Measurements from ENCODE around the gene ABLIM3. TPM values are rescaled to one million over a fixed set of nuclear protein-coding genes. Genes with fewer than 3 reads are reported as not detected.
A peak's percentile ranks its signal among the peaks of the same experiment; 100 is the strongest.

Gene ABLIM3
- total and polyA plus RNA-seq, 4 experiments from 2014 or later: not detected

- H3K4me3 Mint-ChIP-seq: no peak overlapping the region
- H3K36me3 Mint-ChIP-seq: no peaks in the 10 kb centered on the region
- Histone ChIP-seq H3K27ac (ENCODE audit: low read depth, low read length) (no peak overlapping the region), H3K4me3 (ENCODE audit: low read length in 2 of 2) (no peak overlapping the region), H3K9me3 (ENCODE audit: control insufficient read depth in 1 of 2, low read length in 2 of 2) (no peaks in the 10 kb centered on the region), H3K4me1 (ENCODE audit: insufficient read depth, low read length) (no peaks in the 10 kb centered on the region), H3K27me3 (ENCODE audit: insufficient read depth, low read length) (no peaks in the 10 kb centered on the region), H3K36me3 (ENCODE audit: insufficient read depth, low read length) (no peaks in the 10 kb centered on the region)
- DNase-seq: no peak
- POLR2A ChIA-PET (ENCODE audit: partially characterized antibody): no interaction called here
- H3K4me1 Mint-ChIP-seq: peaks cover 0 to 2% (median 0%) of the 10 kb centered on the region in 4 donors
- no peak overlapping the region for H3K27ac Mint-ChIP-seq
- peaks cover 2 to 20% of the 10 kb centered on the region in 2 donors for H3K27me3 Mint-ChIP-seq
- CTCF ChIA-PET (ENCODE audit: partially characterized antibody): no interaction called here
- intact Hi-C loops (cut with micrococcal nuclease): no loop called here
- no peaks in the 10 kb centered on the region for H3K9me3 Mint-ChIP-seq
These were observed 87.5 kb downstream of the ABLIM3 start for GRCh38 chr5:149228618-149229297.

DNA sequence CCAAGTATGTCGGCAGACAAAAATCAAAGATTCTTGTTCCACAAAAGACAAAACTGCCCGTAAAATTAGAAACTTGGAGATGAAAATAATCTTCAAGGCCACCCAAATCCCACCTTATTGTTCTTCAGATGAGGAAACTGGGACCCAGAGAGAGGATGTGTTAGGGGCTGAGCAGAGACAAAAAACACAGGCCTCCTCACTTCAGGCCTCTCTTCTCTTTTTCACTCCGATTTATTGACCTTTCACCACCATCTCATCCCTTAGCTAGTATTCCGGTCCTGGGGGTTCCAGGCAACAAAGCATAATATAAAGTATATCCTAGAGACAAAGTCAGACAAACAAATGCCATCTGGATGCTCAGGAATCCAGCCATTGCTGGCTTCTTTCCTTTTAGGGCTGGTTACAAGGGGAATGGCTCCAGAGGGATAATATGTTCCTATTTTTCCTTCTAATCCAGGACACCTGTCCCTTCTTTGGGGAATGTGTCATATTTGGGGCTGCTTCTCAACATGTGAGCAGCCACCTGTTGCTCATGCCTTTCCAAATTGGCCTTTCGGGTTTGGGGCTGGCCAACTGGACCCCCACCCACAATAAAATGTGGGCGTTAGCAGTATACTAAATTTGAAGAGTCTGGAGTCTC lies 88.1 kb downstream of the ABLIM3 start:
- no peaks in the 10 kb centered on the region for H3K4me1 ChIP-seq (ENCODE audit: insufficient read depth, low read length)

DNA sequence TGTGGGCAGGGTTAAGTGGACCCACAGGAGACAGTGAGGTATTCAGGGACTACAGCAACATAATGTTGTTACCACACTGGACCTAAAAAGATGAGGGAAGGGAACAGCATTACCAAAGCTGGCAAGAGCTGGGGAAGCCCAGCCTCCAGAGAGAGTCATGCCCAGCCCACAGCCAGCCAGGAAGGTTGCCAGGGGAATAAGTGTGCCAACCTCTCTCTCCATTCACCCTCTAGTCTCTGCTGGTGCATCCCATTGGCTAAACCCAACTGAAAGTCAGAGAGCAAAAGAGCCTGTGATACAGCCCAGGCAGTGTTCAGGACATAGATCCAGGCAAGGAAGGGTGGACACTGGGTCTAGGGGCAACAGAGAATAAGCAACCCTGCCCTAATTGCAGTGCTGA lies 94.5 kb downstream of the ABLIM3 start:
- H3K9me3 ChIP-seq (ENCODE audit: control insufficient read depth in 1 of 2, low read length in 2 of 2): no peaks in the 10 kb centered on the region
- Mint-ChIP-seq H3K27ac (peak overlapping the region in 1 of 7 donors; percentile 25), H3K4me1 (peaks cover 17 to 32% (median 26%) of the 10 kb centered on the region in 4 donors)

More for the DNA sequence above, 88.1 kb downstream of the ABLIM3 start:
- ChIA-PET POLR2A (ENCODE audit: partially characterized antibody) (interaction anchor here (1.0 kb wide), 1 partner anchor 11 kb away, joined by 6 read pairs; no protein-coding TSS in a partner anchor), CTCF (ENCODE audit: partially characterized antibody) (interaction anchor here (1.2 kb wide), 1 partner anchor 35 kb away, joined by 4 read pairs; no protein-coding TSS in a partner anchor)
- DNase-seq: no peak
- no peaks in the 10 kb centered on the region for H3K36me3 ChIP-seq (ENCODE audit: insufficient read depth, low read length)
- no peaks in the 10 kb centered on the region for H3K9me3 Mint-ChIP-seq
- no peaks in the 10 kb centered on the region for H3K9me3 ChIP-seq (ENCODE audit: control insufficient read depth in 1 of 2, low read length in 2 of 2)
- H3K27me3 ChIP-seq (ENCODE audit: insufficient read depth, low read length): no peaks in the 10 kb centered on the region
- intact Hi-C loops (cut with micrococcal nuclease): no loop called here
- no peak overlapping the region for H3K27ac Mint-ChIP-seq
- no peak overlapping the region for H3K4me3 Mint-ChIP-seq
- peaks cover 2 to 22% of the 10 kb centered on the region in 2 donors for H3K27me3 Mint-ChIP-seq
- H3K36me3 Mint-ChIP-seq: no peaks in the 10 kb centered on the region
- no peak overlapping the region for H3K4me3 ChIP-seq (ENCODE audit: low read length in 2 of 2)
- H3K4me1 Mint-ChIP-seq: peaks cover 0 to 2% (median 0%) of the 10 kb centered on the region in 4 donors
- H3K27ac ChIP-seq (ENCODE audit: low read depth, low read length): no peak overlapping the region

GRCh38 chr5:149237662-149238061 lies 96.4 kb downstream of the ABLIM3 start:
- Histone ChIP-seq H3K4me3 (ENCODE audit: low read length in 2 of 2) (no peak overlapping the region), H3K4me1 (ENCODE audit: insufficient read depth, low read length) (peaks cover 35% of the 10 kb centered on the region), H3K27me3 (ENCODE audit: insufficient read depth, low read length) (no peaks in the 10 kb centered on the region), H3K27ac (ENCODE audit: low read depth, low read length) (no peak overlapping the region), H3K9me3 (ENCODE audit: control insufficient read depth in 1 of 2, low read length in 2 of 2) (no peaks in the 10 kb centered on the region), H3K36me3 (ENCODE audit: insufficient read depth, low read length) (no peaks in the 10 kb centered on the region)
- Mint-ChIP-seq H3K4me3 (no peak overlapping the region), H3K36me3 (no peaks in the 10 kb centered on the region), H3K9me3 (peaks cover 0 to 2% (median 0%) of the 10 kb centered on the region in 8 donors), H3K27me3 (peaks cover 4 to 7% of the 10 kb centered on the region in 2 donors), H3K27ac (peak overlapping the region in 3 of 7 donors; percentile 54 to 91 (median 54)), H3K4me1 (peaks cover 25 to 44% (median 37%) of the 10 kb centered on the region in 4 donors)
- intact Hi-C loops (cut with micrococcal nuclease): no loop called here
- POLR2A ChIA-PET (ENCODE audit: partially characterized antibody): no interaction called here
- no peak for DNase-seq
- CTCF ChIA-PET (ENCODE audit: partially characterized antibody): interaction anchor here (0.8 kb wide), 1 partner anchor 9 kb away, joined by 3 read pairs; no protein-coding TSS in a partner anchor

More for the DNA sequence above, 94.5 kb downstream of the ABLIM3 start:
- Histone ChIP-seq H3K27me3 (ENCODE audit: insufficient read depth, low read length) (no peaks in the 10 kb centered on the region), H3K27ac (ENCODE audit: low read depth, low read length) (no peak overlapping the region), H3K36me3 (ENCODE audit: insufficient read depth, low read length) (no peaks in the 10 kb centered on the region), H3K4me1 (ENCODE audit: insufficient read depth, low read length) (peaks cover 23% of the 10 kb centered on the region), H3K4me3 (ENCODE audit: low read length in 2 of 2) (no peak overlapping the region)
- POLR2A ChIA-PET (ENCODE audit: partially characterized antibody): no interaction called here
- intact Hi-C loops (cut with micrococcal nuclease): no loop called here
- Mint-ChIP-seq H3K36me3 (no peaks in the 10 kb centered on the region), H3K27me3 (peaks cover 4 to 14% of the 10 kb centered on the region in 2 donors), H3K9me3 (peaks cover 0 to 2% (median 0%) of the 10 kb centered on the region in 8 donors), H3K4me3 (no peak overlapping the region)
- DNase-seq: no peak
- CTCF ChIA-PET (ENCODE audit: partially characterized antibody): interaction anchor here (1.4 to 1.5 kb wide), 3 partner anchors 28 to 33 kb away, joined by 3 to 6 read pairs (median 4); no protein-coding TSS in a partner anchor

GRCh38 chr5:149238540-149238939 lies 97.2 kb downstream of the ABLIM3 start:
- no peaks in the 10 kb centered on the region for H3K27me3 ChIP-seq (ENCODE audit: insufficient read depth, low read length)
- H3K9me3 ChIP-seq (ENCODE audit: control insufficient read depth in 1 of 2, low read length in 2 of 2): no peaks in the 10 kb centered on the region
- peaks cover 0 to 2% (median 0%) of the 10 kb centered on the region in 8 donors for H3K9me3 Mint-ChIP-seq
- peaks cover 28 to 51% (median 39%) of the 10 kb centered on the region in 4 donors for H3K4me1 Mint-ChIP-seq
- H3K27ac Mint-ChIP-seq: peak overlapping the region in 5 of 7 donors; percentile 42 to 91 (median 54)
- H3K27me3 Mint-ChIP-seq: peaks cover 2 to 4% of the 10 kb centered on the region in 2 donors
- ChIA-PET CTCF (ENCODE audit: partially characterized antibody) (interaction anchor here (1.0 to 3.8 kb wide), 2 partner anchors 27 to 97 kb away, joined by 3 to 27 read pairs; partner anchors contain the start of gene ABLIM3), POLR2A (ENCODE audit: partially characterized antibody) (no interaction called here)
- no peaks in the 10 kb centered on the region for H3K36me3 ChIP-seq (ENCODE audit: insufficient read depth, low read length)
- no peak for DNase-seq
- no peak overlapping the region for H3K4me3 Mint-ChIP-seq
- H3K4me3 ChIP-seq (ENCODE audit: low read length in 2 of 2): no peak overlapping the region
- H3K36me3 Mint-ChIP-seq: no peaks in the 10 kb centered on the region
- H3K27ac ChIP-seq (ENCODE audit: low read depth, low read length): no peak overlapping the region
- H3K4me1 ChIP-seq (ENCODE audit: insufficient read depth, low read length): peaks cover 35% of the 10 kb centered on the region
- intact Hi-C loops (cut with micrococcal nuclease): no loop called here

GRCh38 chr5:149239917-149240316 lies 98.6 kb downstream of the ABLIM3 start:
- Histone ChIP-seq H3K36me3 (ENCODE audit: insufficient read depth, low read length) (no peaks in the 10 kb centered on the region), H3K27me3 (ENCODE audit: insufficient read depth, low read length) (no peaks in the 10 kb centered on the region), H3K27ac (ENCODE audit: low read depth, low read length) (peak overlapping the region; percentile 49), H3K4me3 (ENCODE audit: low read length in 2 of 2) (no peak overlapping the region), H3K9me3 (ENCODE audit: control insufficient read depth in 1 of 2, low read length in 2 of 2) (no peaks in the 10 kb centered on the region), H3K4me1 (ENCODE audit: insufficient read depth, low read length) (peaks cover 35% of the 10 kb centered on the region)
- intact Hi-C loops (cut with micrococcal nuclease): loop anchor here (1.0 to 5.0 kb wide), 4 partner anchors 24 to 857 kb away; partner anchors contain the start of genes CSNK1A1 and FBXO38
- H3K36me3 Mint-ChIP-seq: no peaks in the 10 kb centered on the region
- peaks cover 0 to 2% of the 10 kb centered on the region in 2 donors for H3K27me3 Mint-ChIP-seq
- peak in 1 of 5 donors; percentile 4 for DNase-seq
- peak overlapping the region; percentile 81 to 95 (median 89) for H3K27ac Mint-ChIP-seq
- H3K4me1 Mint-ChIP-seq: peaks cover 28 to 53% (median 39%) of the 10 kb centered on the region in 4 donors
- H3K9me3 Mint-ChIP-seq: peaks cover 0 to 2% (median 0%) of the 10 kb centered on the region in 8 donors
- POLR2A ChIA-PET (ENCODE audit: partially characterized antibody): interaction anchor here (0.6 to 2.4 kb wide), 16 partner anchors 8 to 721 kb away, joined by 3 to 18 read pairs (median 4); partner anchors contain the start of genes ADRB2, CSNK1A1, PCYOX1L and SLC26A2
- CTCF ChIA-PET (ENCODE audit: partially characterized antibody): interaction anchor here (0.9 to 3.8 kb wide), 9 partner anchors 15 to 509 kb away, joined by 3 to 27 read pairs (median 4); partner anchors contain the start of gene ABLIM3
- peak overlapping the region in 6 of 8 donors; percentile 25 to 80 (median 68) for H3K4me3 Mint-ChIP-seq

Measured in CD4-positive, alpha-beta memory T cell (primary cell).